HG03175 (cell line): ENCODE measurements around the gene GRK5.
"Not testable (repeated sequence)": the region's sequence is repeated elsewhere in the genome, so short reads cannot be mapped to it uniquely, and the experiment has no call there.

Experiments used
- ATAC-seq: cut with Tn5 transposase; IDR thresholded peaks from one replicate; pipeline ENCODE4 v1.9.1; 2021; ENCODE audit warnings: mild to moderate bottlenecking, moderate library complexity; ENCODE audit not compliant: unreplicated experiment

The GRK5 gene

GRCh38 chr10:119207366-119207666 lies at the start of gene GRK5:
Gene GRK5, plus strand, starts transcription at chr10:119207571. Its CDS starts 347 bp downstream, at chr10:119207918.
- ATAC-seq, result peak; percentile 78

DNA sequence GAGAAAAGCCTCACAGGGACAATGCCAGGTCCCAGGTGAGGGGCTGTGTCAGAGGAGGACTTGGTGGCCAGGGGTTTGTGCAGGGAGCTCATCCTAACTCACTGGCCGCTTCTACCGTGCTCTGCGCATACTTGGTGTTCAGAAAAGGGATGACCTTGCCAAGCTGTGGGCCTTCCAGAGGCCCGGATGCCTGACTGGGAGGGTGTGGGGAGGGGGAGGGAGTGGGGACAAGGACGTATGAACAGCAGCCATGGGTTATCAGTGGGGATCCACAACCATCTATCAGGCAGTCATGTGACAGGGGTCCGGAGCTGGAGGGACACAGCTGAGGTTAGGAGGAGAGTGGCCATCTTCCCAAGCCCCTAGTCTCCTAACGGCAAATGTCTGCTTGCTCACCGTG lies 48.0 kb upstream of the GRK5 start:
- ATAC-seq, result no peak

GRCh38 chr10:119161680-119162451 lies 45.5 kb upstream of the GRK5 start:
- ATAC-seq, result no peak

GRCh38 chr10:119162452-119163092 lies 44.8 kb upstream of the GRK5 start:
- no peak for ATAC-seq

GRCh38 chr10:119165171-119166117 lies 41.9 kb upstream of the GRK5 start, which contains the start of gene SFXN4:
Gene SFXN4, minus strand, starts transcription at chr10:119165714. Its CDS starts 67 bp downstream, at chr10:119165647.
- ATAC-seq, result peak; percentile 90

DNA sequence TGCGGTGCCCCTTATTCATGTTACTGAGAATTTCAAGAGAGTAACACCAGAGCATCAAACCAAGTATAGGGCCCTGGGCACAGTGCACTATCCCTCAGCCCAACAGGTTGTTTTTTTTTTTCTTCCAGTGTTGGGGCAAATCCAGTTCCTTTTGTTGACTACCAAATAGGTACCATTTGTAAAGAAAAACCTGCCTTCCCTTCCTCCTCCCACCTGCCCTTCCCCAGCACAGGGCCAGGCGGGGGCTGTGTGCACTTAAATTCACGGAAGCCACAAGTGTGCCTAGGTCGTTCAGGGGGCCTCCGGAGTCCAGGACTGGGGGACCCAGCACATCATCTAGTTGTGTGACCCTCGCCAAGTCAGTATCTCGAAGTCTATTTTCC lies 41.3 kb upstream of the GRK5 start:
- peak; percentile 4 for ATAC-seq

DNA sequence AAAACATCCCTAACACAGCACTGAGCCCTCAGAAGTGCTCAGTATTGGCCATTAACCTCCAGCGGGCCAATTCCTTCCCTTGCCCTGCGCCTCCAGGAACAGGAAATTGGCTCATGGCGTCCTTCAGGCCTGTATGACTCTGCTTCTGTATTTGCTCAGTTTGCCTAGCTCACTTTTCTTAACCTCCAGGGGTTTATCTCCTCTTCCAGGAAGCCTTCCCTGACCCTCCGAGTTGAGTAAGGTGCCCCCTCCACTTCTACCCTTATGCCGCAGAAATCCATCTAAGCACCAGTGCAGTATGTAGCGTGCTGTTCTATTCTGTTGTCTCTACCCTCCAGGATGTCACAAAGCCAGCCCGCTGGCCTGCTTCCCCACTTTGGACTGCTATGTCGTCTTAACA lies 40.8 kb upstream of the GRK5 start:
- no peak for ATAC-seq

GRCh38 chr10:119167041-119167440 lies 40.3 kb upstream of the GRK5 start:
- ATAC-seq, result no peak

- ATAC-seq, result no peak
Measured at GRCh38 chr10:119174109-119174508, 33.3 kb upstream of the GRK5 start.

- no peak for ATAC-seq
Measured at GRCh38 chr10:119176166-119176565, 31.2 kb upstream of the GRK5 start.

- peak; percentile 25 for ATAC-seq
Measured at GRCh38 chr10:119177708-119178371, 29.5 kb upstream of the GRK5 start.

DNA sequence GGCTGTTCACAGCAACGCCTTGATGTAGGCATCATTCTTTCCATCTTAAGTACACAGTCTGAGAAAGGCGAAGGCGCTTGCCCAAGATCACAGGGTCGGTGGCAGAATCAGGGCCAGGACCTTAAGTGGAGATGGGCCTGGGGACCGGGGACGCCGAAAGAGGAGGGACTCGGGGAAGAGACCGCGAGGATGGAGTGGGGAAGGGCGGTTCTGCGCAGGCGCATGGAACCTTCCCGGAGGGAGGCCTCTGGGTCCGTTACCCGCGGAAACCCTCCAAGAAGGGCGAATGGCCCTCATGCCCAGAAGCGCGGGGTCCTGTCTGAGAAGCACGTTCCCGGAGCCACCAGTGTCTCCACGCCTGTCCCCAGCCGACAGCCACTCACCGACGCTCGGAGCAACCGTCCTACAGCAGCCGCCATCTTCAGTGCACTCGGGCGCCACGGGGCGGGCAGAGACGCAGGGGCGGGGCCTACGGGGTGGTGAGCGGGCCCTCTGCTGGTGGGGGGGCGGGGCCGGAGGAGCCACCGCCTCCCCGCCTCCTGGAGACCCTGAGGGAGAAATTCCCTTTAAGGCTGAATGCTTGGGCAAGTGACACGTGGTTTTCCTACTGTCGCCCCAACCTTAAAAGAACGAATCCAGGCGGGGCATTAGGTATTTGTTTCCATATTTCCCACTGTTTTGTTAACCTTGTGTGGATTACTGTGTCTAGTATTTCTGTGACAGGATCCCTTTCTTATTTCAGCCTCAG lies 28.8 kb upstream of the GRK5 start, which contains the start of gene PRDX3:
TSS of gene PRDX3 (minus strand) at position 441 of the 748 bp plus-strand sequence. CDS start at position 419, 22 bp downstream.
- peak; percentile 89 for ATAC-seq

- ATAC-seq, result not testable (repeated sequence)
Measured at GRCh38 chr10:119180850-119181400, 26.4 kb upstream of the GRK5 start.

DNA sequence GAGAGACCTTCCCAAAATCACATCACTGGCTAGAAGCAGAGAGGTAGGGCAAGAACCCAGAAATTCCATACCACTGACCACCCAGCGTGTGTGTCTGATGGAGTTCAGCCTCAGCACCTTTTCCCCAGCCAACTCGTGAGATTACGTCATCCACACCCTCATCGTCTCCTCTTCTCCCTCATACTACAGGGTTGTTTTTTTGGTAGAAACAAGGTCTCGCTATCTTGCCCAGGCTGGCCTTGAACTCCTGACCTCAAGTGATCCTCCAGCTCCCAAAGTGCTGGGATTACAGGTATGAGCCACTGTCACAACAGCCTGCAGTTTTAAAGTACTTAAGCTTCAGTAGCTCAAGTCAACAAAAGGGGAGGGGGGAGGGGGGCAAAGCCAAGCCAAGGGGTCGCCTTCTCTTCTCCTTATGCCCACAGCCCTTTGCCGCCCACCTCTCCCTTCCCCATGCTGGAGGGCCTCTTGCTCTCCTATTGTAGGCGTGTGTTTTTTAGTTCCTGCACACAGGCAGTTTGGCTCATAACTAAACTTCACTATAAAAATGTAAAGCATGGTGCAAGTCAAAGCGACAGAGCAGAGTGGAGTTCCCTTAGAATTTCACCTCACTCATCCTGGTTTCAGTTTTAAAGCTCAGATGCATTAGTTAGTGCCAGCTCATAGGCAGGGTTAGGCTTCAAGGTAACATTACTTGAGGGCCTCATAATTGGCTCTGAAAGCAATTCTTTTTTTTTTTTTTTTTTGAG lies 23.5 kb upstream of the GRK5 start:
- ATAC-seq, result no peak

- no peak for ATAC-seq
Measured at GRCh38 chr10:119189811-119190282, 17.5 kb upstream of the GRK5 start.

- no peak for ATAC-seq
Measured at GRCh38 chr10:119190353-119190752, 17.0 kb upstream of the GRK5 start.

GRCh38 chr10:119190954-119191785 lies 16.2 kb upstream of the GRK5 start:
- no peak for ATAC-seq

GRCh38 chr10:119191881-119192280 lies 15.5 kb upstream of the GRK5 start:
- ATAC-seq, result no peak
